Vagina (tissue), 2 donors: ENCODE measurements around the gene SIK3. TPM values are rescaled to one million over a fixed set of nuclear protein-coding genes. Genes with fewer than 3 reads are reported as not detected.
A peak's percentile ranks its signal among the peaks of the same experiment; 100 is the strongest.

ENCODE experiments used
- DNase-seq, 2 donors: peaks; one replicate each; pipeline ENCODE4 v3.0.0-alpha.2; 2017; ENCODE audit errors: extremely low spot score in 2 of 2
- H3K27ac ChIP-seq: fragments of 200-600 bp; sonication (generic); one replicate; pipeline ENCODE4 v1.5.1; 2019
- H3K27me3 ChIP-seq: fragments of 200-600 bp; sonication (generic); one replicate; pipeline ENCODE4 v1.5.1; 2019
- H3K36me3 ChIP-seq, 2 donors: fragments of 200-600 bp; sonication (generic); one replicate each; pipeline ENCODE4 v1.5.1; 2017 to 2019
- H3K4me1 ChIP-seq: fragments of 200-600 bp; sonication (generic); one replicate; pipeline ENCODE4 v1.5.1; 2019
- H3K4me3 ChIP-seq, 2 donors: fragments of 200-600 bp; sonication (generic); 1 replicate in 1 of 2; 2 replicates in 1 of 2; pipeline ENCODE4 v1.5.1; 2016 to 2019
- H3K9me3 ChIP-seq: fragments of 200-600 bp; sonication (generic); one replicate; pipeline ENCODE4 v1.5.1; 2019
- CTCF ChIP-seq, 3 experiments: fragments of 450-650 bp in 2 of 3; fragments of 200-600 bp in 1 of 3; sonication (generic) in 1 of 3; IDR thresholded peaks; one replicate each; pipeline ENCODE4 v1.5.1; 2017 to 2019; ENCODE audit warnings: antibody characterized with exemption in 3 of 3, mild to moderate bottlenecking in 2 of 3, moderate library complexity in 2 of 3
- POLR2A ChIP-seq, 2 donors: fragments of 450-650 bp; IDR thresholded peaks; one replicate each; pipeline ENCODE4 v1.6.1; 2017; ENCODE audit warnings: antibody characterized with exemption in 2 of 2, mild to moderate bottlenecking in 2 of 2, moderate library complexity in 2 of 2
- POLR2AphosphoS5 ChIP-seq, 2 donors: sonication (generic); formaldehyde crosslinking; IDR thresholded peaks; one replicate each; pipeline ENCODE4 v1.9.0; 2017; ENCODE audit warnings: antibody characterized with exemption in 2 of 2, mild to moderate bottlenecking in 2 of 2, low read depth in 1 of 2; ENCODE audit not compliant: insufficient read depth in 1 of 2
- intact Hi-C: fragments of 100-400 bp; cut with DNase I; formaldehyde crosslinking; loops from one replicate; pipeline ENCODE4 v1.15.1; 2023
- total RNA-seq: library from RNA; depleted of rRNA; stranded (reverse); fragments of >200 nt; gene quantifications from one replicate; pipeline ENCODE4 v1.2.3, GENCODE V29; 2016

SIK3 gene
- total RNA-seq, 1 donor from 2014 or later, result 39.0 TPM

GRCh38 chr11:116853461-116854073 is 244.7 kb downstream of the SIK3 start:
- Histone ChIP-seq H3K9me3 (no peaks in the 10 kb centered on the region), H3K4me3 (no peak overlapping the region), H3K27ac (peak overlapping the region; percentile 53), H3K36me3 (peaks cover 0 to 17% of the 10 kb centered on the region in 2 donors), H3K4me1 (peaks cover 38% of the 10 kb centered on the region), H3K27me3 (no peaks in the 10 kb centered on the region)
- DNase-seq, result no peak
- TF ChIP-seq CTCF (IDR thresholded peaks at IDR 0.05) (no peak), POLR2A (IDR thresholded peaks at IDR 0.05) (no peak), POLR2AphosphoS5 (IDR thresholded peaks at IDR 0.05; ENCODE audit: insufficient read depth in 1 of 2, low read depth in 1 of 2) (no peak)
- intact Hi-C loops, result no loop called here

GRCh38 chr11:116852261-116853031 is 245.8 kb downstream of the SIK3 start:
- TF ChIP-seq CTCF (IDR thresholded peaks at IDR 0.05) (no peak), POLR2AphosphoS5 (IDR thresholded peaks at IDR 0.05; ENCODE audit: insufficient read depth in 1 of 2, low read depth in 1 of 2) (peak in 1 of 2 donors; percentile 71)
- intact Hi-C loops, result no loop called here
- Histone ChIP-seq H3K4me1 (peaks cover 38% of the 10 kb centered on the region), H3K27me3 (no peaks in the 10 kb centered on the region), H3K9me3 (no peaks in the 10 kb centered on the region), H3K36me3 (peaks cover 0 to 18% of the 10 kb centered on the region in 2 donors), H3K27ac (peak overlapping the region; percentile 53), H3K4me3 (no peak overlapping the region)
- DNase-seq, result no peak

GRCh38 chr11:116851626-116852025 is 246.6 kb downstream of the SIK3 start:
- Histone ChIP-seq H3K27me3 (no peaks in the 10 kb centered on the region), H3K36me3 (peaks cover 0 to 26% of the 10 kb centered on the region in 2 donors), H3K4me3 (no peak overlapping the region), H3K27ac (no peak overlapping the region), H3K9me3 (no peaks in the 10 kb centered on the region), H3K4me1 (peaks cover 38% of the 10 kb centered on the region)
- TF ChIP-seq POLR2AphosphoS5 (IDR thresholded peaks at IDR 0.05; ENCODE audit: insufficient read depth in 1 of 2, low read depth in 1 of 2), result no peak
- no peak for TF ChIP-seq CTCF (IDR thresholded peaks at IDR 0.05)
- no peak for TF ChIP-seq POLR2A (IDR thresholded peaks at IDR 0.05)
- no peak for DNase-seq
- intact Hi-C loops, result no loop called here

- peaks cover 6 to 45% of the 10 kb centered on the region in 2 donors for H3K36me3 ChIP-seq
- no peaks in the 10 kb centered on the region for H3K9me3 ChIP-seq
- H3K4me3 ChIP-seq, result no peak overlapping the region
- intact Hi-C loops, result no loop called here
- no peak for DNase-seq
- TF ChIP-seq POLR2AphosphoS5 (IDR thresholded peaks at IDR 0.05; ENCODE audit: insufficient read depth in 1 of 2, low read depth in 1 of 2), result no peak
- TF ChIP-seq POLR2A (IDR thresholded peaks at IDR 0.05), result no peak
- no peak for TF ChIP-seq CTCF (IDR thresholded peaks at IDR 0.05)
- H3K4me1 ChIP-seq, result peaks cover 38% of the 10 kb centered on the region
- H3K27ac ChIP-seq, result no peak overlapping the region
- H3K27me3 ChIP-seq, result no peaks in the 10 kb centered on the region
Observed at GRCh38 chr11:116849486-116849885, 248.7 kb downstream of the SIK3 start.

GRCh38 chr11:116849060-116849459 is 249.2 kb downstream of the SIK3 start:
- no peak for TF ChIP-seq POLR2AphosphoS5 (IDR thresholded peaks at IDR 0.05; ENCODE audit: insufficient read depth in 1 of 2, low read depth in 1 of 2)
- no peak for TF ChIP-seq CTCF (IDR thresholded peaks at IDR 0.05)
- no peak for TF ChIP-seq POLR2A (IDR thresholded peaks at IDR 0.05)
- H3K4me3 ChIP-seq, result no peak overlapping the region
- no peak for DNase-seq
- intact Hi-C loops, result no loop called here
- no peaks in the 10 kb centered on the region for H3K27me3 ChIP-seq
- peaks cover 6 to 45% of the 10 kb centered on the region in 2 donors for H3K36me3 ChIP-seq
- no peaks in the 10 kb centered on the region for H3K9me3 ChIP-seq
- H3K4me1 ChIP-seq, result peaks cover 35% of the 10 kb centered on the region
- H3K27ac ChIP-seq, result no peak overlapping the region
